GM12875 (cell line): Measurements from ENCODE around the gene IFITM5.

Experiments
- H3K4me3 ChIP-seq: one replicate; pipeline ENCODE4 v1.5.1; 2011; ENCODE audit warnings: low read depth, low read length, control low read depth
- TF ChIP-seq, protein P1 (sequence below): IDR thresholded peaks from 2 replicates; pipeline ENCODE4 v1.5.1; 2011; ENCODE audit warnings: low read depth, mild to moderate bottlenecking, control low read depth, inconsistent platforms, low read length, moderate library complexity, borderline replicate concordance; ENCODE audit not compliant: insufficient read depth

Gene IFITM5

DNA sequence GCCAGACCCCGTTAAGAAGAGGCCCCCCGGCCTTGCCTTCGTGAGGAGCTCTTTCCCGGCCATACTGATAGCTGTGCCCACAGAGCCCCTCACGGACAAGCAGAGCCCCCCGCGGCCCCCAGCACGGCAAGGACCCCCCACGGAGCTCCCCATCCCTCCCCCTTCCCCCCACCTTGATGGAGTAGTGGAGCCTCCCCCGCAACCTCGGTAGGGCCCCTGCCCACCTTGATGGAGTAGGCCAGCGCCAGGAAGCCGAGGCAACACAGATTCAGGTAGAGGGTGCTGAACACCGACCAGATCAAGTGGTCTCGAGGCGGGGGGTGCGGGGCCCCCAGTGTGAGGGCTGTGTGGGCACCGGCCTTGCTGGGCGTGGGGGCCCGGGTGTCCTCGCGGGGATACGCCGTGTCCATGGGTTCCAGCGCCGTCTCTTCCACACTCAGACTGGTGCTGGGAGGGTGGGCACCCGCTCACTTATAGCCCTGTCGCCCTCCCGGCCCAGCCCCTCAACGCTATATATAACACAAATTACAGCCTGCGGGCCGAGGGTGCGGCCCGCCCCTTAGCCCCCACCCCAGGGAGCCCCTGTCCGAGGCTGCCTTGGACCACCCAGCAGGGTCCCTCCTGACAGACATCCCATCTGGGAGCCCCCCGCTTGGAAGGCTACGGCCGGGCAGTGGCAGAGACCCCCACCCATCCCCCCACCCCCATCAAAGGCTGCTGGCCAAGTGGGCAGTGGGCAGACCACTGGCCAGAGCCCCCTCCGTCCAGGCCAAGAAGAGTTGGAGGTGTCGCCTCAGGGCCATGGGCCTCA lies at the start of gene IFITM5:
TSS of gene IFITM5 (minus strand) at position 446 of the 811 bp plus-strand sequence. CDS start at position 410, 36 bp downstream.
- TF ChIP-seq, protein P1, sequence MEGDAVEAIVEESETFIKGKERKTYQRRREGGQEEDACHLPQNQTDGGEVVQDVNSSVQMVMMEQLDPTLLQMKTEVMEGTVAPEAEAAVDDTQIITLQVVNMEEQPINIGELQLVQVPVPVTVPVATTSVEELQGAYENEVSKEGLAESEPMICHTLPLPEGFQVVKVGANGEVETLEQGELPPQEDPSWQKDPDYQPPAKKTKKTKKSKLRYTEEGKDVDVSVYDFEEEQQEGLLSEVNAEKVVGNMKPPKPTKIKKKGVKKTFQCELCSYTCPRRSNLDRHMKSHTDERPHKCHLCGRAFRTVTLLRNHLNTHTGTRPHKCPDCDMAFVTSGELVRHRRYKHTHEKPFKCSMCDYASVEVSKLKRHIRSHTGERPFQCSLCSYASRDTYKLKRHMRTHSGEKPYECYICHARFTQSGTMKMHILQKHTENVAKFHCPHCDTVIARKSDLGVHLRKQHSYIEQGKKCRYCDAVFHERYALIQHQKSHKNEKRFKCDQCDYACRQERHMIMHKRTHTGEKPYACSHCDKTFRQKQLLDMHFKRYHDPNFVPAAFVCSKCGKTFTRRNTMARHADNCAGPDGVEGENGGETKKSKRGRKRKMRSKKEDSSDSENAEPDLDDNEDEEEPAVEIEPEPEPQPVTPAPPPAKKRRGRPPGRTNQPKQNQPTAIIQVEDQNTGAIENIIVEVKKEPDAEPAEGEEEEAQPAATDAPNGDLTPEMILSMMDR = no peak
- H3K4me3 ChIP-seq = no peak within 1 kb of the TSS

GRCh38 chr11:346529-346928 lies 47.2 kb upstream of the IFITM5 start:
- TF ChIP-seq, protein P1 = no peak
- H3K4me3 ChIP-seq = no peak overlapping the region

DNA sequence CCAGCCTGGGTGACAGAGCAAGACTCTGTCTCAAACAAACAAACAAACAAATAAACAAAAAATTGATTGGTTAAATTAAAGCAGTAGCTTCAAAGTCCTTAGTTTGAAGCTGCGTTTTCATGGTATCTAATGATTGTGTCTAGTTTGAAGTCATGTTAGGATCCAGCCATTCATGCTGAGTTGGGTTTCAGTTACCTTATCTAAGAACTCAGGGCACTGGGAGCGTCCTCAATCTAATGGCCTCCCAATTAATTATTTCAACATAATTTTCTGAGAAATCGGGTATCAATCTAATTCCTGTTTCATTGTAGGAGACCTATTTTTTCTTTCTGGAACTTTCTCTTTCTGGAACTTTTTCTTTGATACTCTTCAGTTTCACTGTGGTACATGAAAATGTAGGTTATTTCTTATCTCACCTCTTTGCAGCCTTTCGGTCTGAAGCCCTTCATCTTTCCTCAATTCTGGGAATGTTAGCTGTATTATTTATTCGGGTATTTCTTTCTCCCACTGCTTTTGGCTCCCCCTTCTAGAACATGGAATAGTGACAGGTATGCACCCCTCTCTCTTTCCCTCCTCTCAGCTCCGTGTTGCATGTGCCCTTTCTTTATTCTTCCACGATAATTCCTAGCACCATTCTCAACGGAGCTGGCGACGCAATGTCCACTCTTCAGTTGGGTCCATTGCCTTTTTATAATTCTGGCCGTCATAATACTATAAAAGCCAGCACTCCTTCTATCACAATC lies 45.7 kb upstream of the IFITM5 start:
- TF ChIP-seq, protein P1 = no peak
- H3K4me3 ChIP-seq = no peak overlapping the region

DNA sequence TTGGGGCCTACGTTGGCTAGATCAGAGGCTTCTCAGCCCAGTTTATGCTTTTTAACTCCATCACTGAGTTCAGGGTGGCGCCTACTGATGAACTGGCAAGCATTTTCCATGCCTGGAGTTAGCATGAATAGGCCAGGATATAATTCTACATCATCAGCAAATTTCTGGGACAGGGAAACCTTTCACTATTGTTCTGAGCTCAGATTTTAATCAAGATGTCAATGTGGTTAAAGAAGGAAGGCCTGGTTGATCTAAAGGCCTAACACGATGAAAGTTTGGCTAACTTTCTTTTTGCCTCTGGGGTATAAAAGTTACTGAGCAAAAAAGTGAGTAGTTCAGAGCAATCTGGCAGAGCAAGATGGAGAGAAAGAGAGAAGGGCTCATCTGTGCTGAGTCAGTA lies 43.0 kb upstream of the IFITM5 start:
- H3K4me3 ChIP-seq = no peak overlapping the region
- TF ChIP-seq, protein P1 = no peak

- TF ChIP-seq, protein P1 = no peak
- H3K4me3 ChIP-seq = no peak overlapping the region
Measured at GRCh38 chr11:340539-341512, 41.5 kb upstream of the IFITM5 start.

GRCh38 chr11:339963-340362 lies 40.6 kb upstream of the IFITM5 start:
- no peak overlapping the region for H3K4me3 ChIP-seq
- TF ChIP-seq, protein P1 = no peak
